GM12892 (cell line): Measurements from ENCODE around the gene COPS7A.

ENCODE experiments used
- DNase-seq: peaks from one replicate; pipeline ENCODE4 v3.0.0; 2011; ENCODE audit not compliant: insufficient read length
- FAIRE-seq: peaks from 2 replicates; lab custom pipeline; 2011; peaks lifted over from hg19 to GRCh38; lab: Jason Lieb, UNC
- POLR2A ChIP-seq: IDR thresholded peaks from 2 replicates; pipeline ENCODE4 v1.6.1; 2011; ENCODE audit warnings: low read depth, low read length, control low read depth
- POLR2AphosphoS5 ChIP-seq: IDR thresholded peaks from 2 replicates; pipeline ENCODE4 v1.6.1; 2011; ENCODE audit warnings: low read depth, low read length, control low read depth
- TAF1 ChIP-seq: IDR thresholded peaks from 2 replicates; pipeline ENCODE4 v1.6.1; 2011; ENCODE audit warnings: low read depth, mild to moderate bottlenecking, control low read depth, low read length, borderline replicate concordance

Gene COPS7A

GRCh38 chr12:6769666-6770065 is 45.8 kb downstream of the COPS7A start:
- FAIRE-seq (no peak), DNase-seq (no peak)
- TF ChIP-seq POLR2A (no peak), TAF1 (no peak), POLR2AphosphoS5 (no peak)

GRCh38 chr12:6770094-6770493 is 46.2 kb downstream of the COPS7A start:
- no peak for DNase-seq
- no peak for FAIRE-seq
- TF ChIP-seq POLR2A (no peak), TAF1 (no peak), POLR2AphosphoS5 (no peak)

GRCh38 chr12:6770600-6770999 is 46.8 kb downstream of the COPS7A start:
- TF ChIP-seq TAF1 (no peak), POLR2A (no peak), POLR2AphosphoS5 (no peak)
- no peak for DNase-seq
- FAIRE-seq: no peak

- TF ChIP-seq TAF1 (no peak), POLR2A (no peak), POLR2AphosphoS5 (no peak)
- no peak for DNase-seq
- FAIRE-seq: no peak
Observed at GRCh38 chr12:6771091-6771495, 47.2 kb downstream of the COPS7A start.

GRCh38 chr12:6771509-6772330 is 47.9 kb downstream of the COPS7A start:
- no peak for TF ChIP-seq TAF1
- TF ChIP-seq POLR2A: no peak
- TF ChIP-seq POLR2AphosphoS5: no peak

GRCh38 chr12:6772331-6772695 is 48.5 kb downstream of the COPS7A start, which contains the start of gene LAG3:
LAG3 (plus strand) TSS chr12:6772520; CDS start chr12:6772853, 333 bp downstream.
- FAIRE-seq (peak; percentile 48), DNase-seq (no peak)
- TF ChIP-seq POLR2AphosphoS5 (no peak), TAF1 (no peak), POLR2A (no peak)

More at GRCh38 chr12:6771509-6772330, 47.9 kb downstream of the COPS7A start:
- FAIRE-seq: peak; percentile 9
- no peak for DNase-seq

GRCh38 chr12:6772726-6773589 is 49.1 kb downstream of the COPS7A start:
- no peak for DNase-seq
- FAIRE-seq: no peak
- TF ChIP-seq POLR2A (no peak), TAF1 (no peak), POLR2AphosphoS5 (no peak)

GRCh38 chr12:6773590-6774351 is 49.9 kb downstream of the COPS7A start:
- DNase-seq: no peak
- FAIRE-seq: no peak
- TF ChIP-seq POLR2AphosphoS5 (no peak), TAF1 (no peak), POLR2A (no peak)

GRCh38 chr12:6774499-6775062 is 50.7 kb downstream of the COPS7A start:
- DNase-seq (no peak), FAIRE-seq (no peak)
- TF ChIP-seq POLR2AphosphoS5 (no peak), TAF1 (no peak), POLR2A (no peak)

GRCh38 chr12:6775185-6776174 is 51.6 kb downstream of the COPS7A start:
- DNase-seq: no peak
- peak; percentile 44 for FAIRE-seq
- TF ChIP-seq POLR2A (no peak), POLR2AphosphoS5 (no peak), TAF1 (no peak)
